Testis (tissue), 3 donors: Measurements from ENCODE around the gene OSBPL5. TPM values are rescaled to one million over a fixed set of nuclear protein-coding genes. Genes with fewer than 3 reads are reported as not detected.

ENCODE experiments used
- DNase-seq: peaks from one replicate; pipeline ENCODE4 v3.0.0-alpha.2; 2019
- H3K27ac ChIP-seq, 2 donors: fragments of 200-600 bp; sonication (generic); one replicate each; pipeline ENCODE4 v1.5.1; 2019
- H3K27me3 ChIP-seq: fragments of 200-600 bp; sonication (generic); one replicate; pipeline ENCODE4 v1.5.1; 2019
- H3K36me3 ChIP-seq: fragments of 200-600 bp; sonication (generic); one replicate; pipeline ENCODE4 v1.5.1; 2017; ENCODE audit warnings: low read depth; ENCODE audit errors: missing control alignments
- H3K4me1 ChIP-seq: fragments of 200-600 bp; sonication (generic); one replicate; pipeline ENCODE4 v1.5.1; 2019
- H3K4me3 ChIP-seq, 2 donors: fragments of 200-600 bp; sonication (generic); one replicate each; pipeline ENCODE4 v1.5.1; 2017 to 2019
- H3K9me3 ChIP-seq: fragments of 200-600 bp; sonication (generic); one replicate; pipeline ENCODE4 v1.5.1; 2017
- POLR2A ChIP-seq: fragments of 450-650 bp; IDR thresholded peaks from one replicate; pipeline ENCODE4 v1.6.1; 2017; ENCODE audit warnings: antibody characterized with exemption, mild to moderate bottlenecking, moderate library complexity
- WGBS, 2 donors: methylation state at CpG; one replicate each; pipeline ENCODE4 v1.1.5; 2018; 5-methylcytosine and 5-hydroxymethylcytosine counted together
- intact Hi-C: fragments of 100-400 bp; cut with DNase I; formaldehyde crosslinking; loops from one replicate; pipeline ENCODE4 v1.15.1; 2023; ENCODE audit warnings: low total_unique reads
- polyA plus RNA-seq: library from polyadenylated mRNA; stranded (reverse); fragments of 350-450 nt; fragmentation: Illumina TruSeq; extraction: RNeasy Lipid Tissue Mini Kit (QIAGEN cat#74804); gene quantifications from one replicate; pipeline ENCODE4 v1.2.3, GENCODE V29; 2014; ENCODE audit warnings: low read depth, low replicate concordance; ENCODE audit not compliant: insufficient read depth
- total RNA-seq, 2 donors: library from RNA; depleted of rRNA; stranded (reverse); fragments of >200 nt; gene quantifications; one replicate each; pipeline ENCODE4 v1.2.3, GENCODE V29; 2016
- TF ChIP-seq, protein P1 (sequence below), 3 experiments: fragments of 450-650 bp in 2 of 3; fragments of 200-600 bp in 1 of 3; sonication (generic) in 1 of 3; IDR thresholded peaks; one replicate each; pipeline ENCODE4 v1.5.1; 2016 to 2019; ENCODE audit warnings: antibody characterized with exemption in 3 of 3, mild to moderate bottlenecking in 2 of 3, moderate library complexity in 1 of 3

OSBPL5 gene
- total and polyA plus RNA-seq, 3 donors from 2014 or later = 8.9 to 18.1 (median 13.2) TPM

DNA sequence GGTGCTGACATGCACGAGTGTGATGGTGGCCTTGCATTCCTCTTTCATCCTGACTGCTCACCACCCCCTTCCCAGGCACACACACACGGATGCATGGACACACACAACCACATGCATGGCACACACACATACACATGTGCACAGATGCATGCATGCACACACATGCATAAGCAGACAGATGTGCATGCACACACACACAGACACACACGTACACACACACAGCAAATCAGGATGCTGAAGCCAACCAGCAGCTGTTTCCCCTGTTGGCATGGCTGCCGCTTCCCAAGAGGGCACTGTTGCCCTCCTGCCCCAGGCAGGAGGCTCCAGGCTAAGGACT, 15.3 kb downstream of the OSBPL5 start:
- H3K4me1 ChIP-seq = peaks cover 37% of the 10 kb centered on the region
- 78 to 89% methylated on average over 3 to 4 of the region's 4 CpGs for WGBS, 2 donors

DNA sequence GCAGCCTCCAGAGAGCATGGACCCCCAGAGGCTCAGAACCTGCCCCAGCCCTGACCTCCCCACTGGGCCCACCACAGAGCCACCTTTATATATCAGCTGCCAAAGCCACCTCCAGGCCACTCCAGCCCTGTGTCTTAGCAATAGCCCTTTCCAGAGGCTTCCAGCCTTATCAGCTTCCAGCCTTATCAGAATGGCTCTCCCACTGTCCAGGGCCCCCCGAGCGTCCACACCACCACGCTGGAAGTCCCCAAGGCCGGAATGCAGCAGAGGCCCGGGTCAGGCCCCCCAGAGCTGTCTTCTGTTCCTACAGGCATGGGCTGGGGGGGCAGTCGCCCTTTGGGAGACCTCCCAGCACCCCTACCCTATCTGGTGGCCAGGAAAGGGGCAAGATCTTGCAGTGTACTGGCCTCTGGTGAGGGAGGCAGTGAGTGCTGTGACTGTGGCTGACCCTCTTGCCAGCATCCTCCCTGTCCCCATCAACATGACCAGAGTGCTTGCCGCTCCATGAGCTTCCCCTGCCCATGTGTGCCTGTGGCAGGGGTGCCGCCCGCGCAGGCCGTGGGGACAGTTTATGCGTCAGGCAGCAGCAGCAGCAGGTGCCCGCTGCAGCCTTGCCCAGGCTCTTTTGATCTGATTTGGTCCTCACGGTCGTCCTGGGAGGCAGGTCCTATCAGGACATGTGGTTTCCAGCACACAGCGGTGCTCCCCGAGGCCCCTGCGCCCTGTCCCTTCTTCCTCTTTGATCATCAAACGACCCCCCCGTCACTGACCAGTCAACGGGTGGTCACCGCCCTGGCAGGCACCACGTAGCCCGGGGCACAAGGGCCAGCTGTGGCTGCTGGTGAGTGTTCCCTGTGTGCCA, 15.9 kb downstream of the OSBPL5 start:
- Histone ChIP-seq H3K4me3 (no peak overlapping the region), H3K36me3 (no peaks in the 10 kb centered on the region), H3K4me1 (peaks cover 34% of the 10 kb centered on the region), H3K27me3 (no peaks in the 10 kb centered on the region), H3K9me3 (no peaks in the 10 kb centered on the region), H3K27ac (no peak overlapping the region)
- TF ChIP-seq, protein P1, sequence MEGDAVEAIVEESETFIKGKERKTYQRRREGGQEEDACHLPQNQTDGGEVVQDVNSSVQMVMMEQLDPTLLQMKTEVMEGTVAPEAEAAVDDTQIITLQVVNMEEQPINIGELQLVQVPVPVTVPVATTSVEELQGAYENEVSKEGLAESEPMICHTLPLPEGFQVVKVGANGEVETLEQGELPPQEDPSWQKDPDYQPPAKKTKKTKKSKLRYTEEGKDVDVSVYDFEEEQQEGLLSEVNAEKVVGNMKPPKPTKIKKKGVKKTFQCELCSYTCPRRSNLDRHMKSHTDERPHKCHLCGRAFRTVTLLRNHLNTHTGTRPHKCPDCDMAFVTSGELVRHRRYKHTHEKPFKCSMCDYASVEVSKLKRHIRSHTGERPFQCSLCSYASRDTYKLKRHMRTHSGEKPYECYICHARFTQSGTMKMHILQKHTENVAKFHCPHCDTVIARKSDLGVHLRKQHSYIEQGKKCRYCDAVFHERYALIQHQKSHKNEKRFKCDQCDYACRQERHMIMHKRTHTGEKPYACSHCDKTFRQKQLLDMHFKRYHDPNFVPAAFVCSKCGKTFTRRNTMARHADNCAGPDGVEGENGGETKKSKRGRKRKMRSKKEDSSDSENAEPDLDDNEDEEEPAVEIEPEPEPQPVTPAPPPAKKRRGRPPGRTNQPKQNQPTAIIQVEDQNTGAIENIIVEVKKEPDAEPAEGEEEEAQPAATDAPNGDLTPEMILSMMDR (IDR thresholded peaks at IDR 0.05) = no peak
- no peak for TF ChIP-seq POLR2A
- WGBS, 2 donors = 70 to 76% methylated on average over 16 to 24 of the region's 24 CpGs
- DNase-seq = no peak
- intact Hi-C loops = no loop called here

More for the DNA sequence above, 15.3 kb downstream of the OSBPL5 start:
- H3K36me3 ChIP-seq = no peaks in the 10 kb centered on the region
- H3K9me3 ChIP-seq = no peaks in the 10 kb centered on the region
- no peak overlapping the region for H3K4me3 ChIP-seq
- no peak overlapping the region for H3K27ac ChIP-seq
- intact Hi-C loops = loop anchor here (10.0 kb wide), 1 partner anchor 55 kb away; no protein-coding TSS in a partner anchor
- no peaks in the 10 kb centered on the region for H3K27me3 ChIP-seq
- DNase-seq = no peak
- no peak for TF ChIP-seq POLR2A
- TF ChIP-seq, protein P1 (IDR thresholded peaks at IDR 0.05) = no peak

DNA sequence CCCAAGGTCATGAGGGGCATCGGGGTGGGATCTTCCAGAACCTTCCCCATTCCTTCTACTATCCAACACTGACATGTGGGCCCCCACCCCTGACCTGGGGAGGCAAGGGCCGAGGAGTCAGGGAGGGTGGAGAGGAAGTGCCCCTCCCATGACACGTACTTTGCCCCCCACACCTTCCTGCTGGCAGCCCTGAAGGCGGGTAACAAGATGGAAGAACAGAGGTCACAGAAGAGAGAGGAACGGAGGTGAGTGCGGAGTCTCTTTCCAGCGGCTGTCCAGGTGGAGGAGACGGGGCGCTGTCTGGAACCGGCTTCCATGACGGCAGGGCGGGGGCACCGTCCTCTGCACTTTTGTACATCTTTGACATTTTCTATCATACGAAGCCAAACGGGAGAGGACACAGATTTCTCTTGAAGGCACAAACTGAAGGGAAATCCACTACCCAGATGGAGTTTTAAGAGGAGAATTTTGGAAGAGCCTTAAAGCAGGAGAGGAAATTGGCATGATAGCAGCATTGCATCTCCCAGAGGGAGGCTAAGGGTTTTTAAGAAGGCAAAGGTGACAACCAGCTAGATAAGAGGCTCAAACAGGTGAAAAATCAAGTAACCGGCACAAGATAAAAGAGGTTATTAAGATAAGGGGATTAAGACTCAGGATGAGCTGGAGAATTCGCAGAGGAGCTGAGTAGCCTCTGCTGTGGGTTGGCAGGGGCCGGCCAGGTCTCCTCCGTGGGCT, 16.7 kb downstream of the OSBPL5 start:
- Histone ChIP-seq H3K4me1 (peaks cover 26% of the 10 kb centered on the region), H3K4me3 (no peak overlapping the region), H3K27ac (no peak overlapping the region), H3K9me3 (no peaks in the 10 kb centered on the region), H3K27me3 (no peaks in the 10 kb centered on the region), H3K36me3 (no peaks in the 10 kb centered on the region)
- TF ChIP-seq, protein P1 (IDR thresholded peaks at IDR 0.05) = no peak
- TF ChIP-seq POLR2A = no peak
- DNase-seq = no peak
- intact Hi-C loops = no loop called here
- 87% methylated on average over 18 to 19 of the region's 19 CpGs for WGBS, 2 donors

DNA sequence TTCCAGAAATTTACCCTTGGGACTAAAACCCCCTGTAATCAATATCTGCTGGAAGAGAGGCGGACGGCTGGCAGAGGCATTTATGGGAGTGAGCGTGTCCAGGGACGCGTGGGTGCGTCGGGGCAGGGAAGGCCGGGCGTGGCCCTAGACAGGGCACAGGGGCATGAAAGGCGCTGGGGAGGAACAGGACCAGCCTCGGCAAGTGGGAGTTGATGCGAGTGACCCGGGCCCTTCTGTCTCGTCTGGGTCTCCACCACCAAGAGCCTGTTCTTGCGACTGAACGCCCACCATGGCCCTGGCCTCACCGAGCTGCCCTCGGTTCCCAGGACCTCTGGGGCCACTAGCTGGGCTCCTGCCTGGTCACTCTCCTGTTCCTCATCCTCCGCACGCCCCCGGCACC, 17.5 kb downstream of the OSBPL5 start:
- Histone ChIP-seq H3K9me3 (no peaks in the 10 kb centered on the region), H3K4me3 (no peak overlapping the region), H3K36me3 (no peaks in the 10 kb centered on the region), H3K27me3 (no peaks in the 10 kb centered on the region), H3K4me1 (peaks cover 18% of the 10 kb centered on the region), H3K27ac (no peak overlapping the region)
- WGBS, 2 donors = 83% methylated on average over 19 to 21 of the region's 21 CpGs
- no peak for TF ChIP-seq POLR2A
- TF ChIP-seq, protein P1 (IDR thresholded peaks at IDR 0.05) = no peak
- intact Hi-C loops = no loop called here
- no peak for DNase-seq
